HG03442 (cell line): Measurements from ENCODE around the gene C1orf232.

ENCODE experiments used
- ATAC-seq: cut with Tn5 transposase; IDR thresholded peaks from one replicate; pipeline ENCODE4 v1.9.1; 2021; ENCODE audit warnings: mild to moderate bottlenecking, moderate library complexity; ENCODE audit not compliant: unreplicated experiment

The C1orf232 gene

DNA sequence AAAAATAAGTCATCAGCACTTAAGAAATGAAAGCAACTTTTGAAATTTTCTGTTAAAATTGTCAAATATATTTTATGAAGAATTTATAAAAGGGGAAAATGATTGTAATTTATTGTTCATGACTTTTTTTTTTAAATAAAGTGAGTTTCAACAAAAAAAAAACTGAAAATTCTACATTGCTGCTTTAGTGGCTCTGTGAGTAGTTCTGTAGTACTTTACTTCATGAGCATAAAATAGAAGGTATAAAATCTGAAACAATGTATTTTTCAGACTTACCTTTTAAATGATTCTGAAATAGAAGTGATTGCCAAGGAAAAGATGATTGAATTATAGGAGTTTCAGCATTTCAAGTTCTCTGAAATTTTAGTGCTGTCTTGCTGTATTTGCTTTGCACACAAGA lies 43.4 kb downstream of the C1orf232 start:
- ATAC-seq = no peak

DNA sequence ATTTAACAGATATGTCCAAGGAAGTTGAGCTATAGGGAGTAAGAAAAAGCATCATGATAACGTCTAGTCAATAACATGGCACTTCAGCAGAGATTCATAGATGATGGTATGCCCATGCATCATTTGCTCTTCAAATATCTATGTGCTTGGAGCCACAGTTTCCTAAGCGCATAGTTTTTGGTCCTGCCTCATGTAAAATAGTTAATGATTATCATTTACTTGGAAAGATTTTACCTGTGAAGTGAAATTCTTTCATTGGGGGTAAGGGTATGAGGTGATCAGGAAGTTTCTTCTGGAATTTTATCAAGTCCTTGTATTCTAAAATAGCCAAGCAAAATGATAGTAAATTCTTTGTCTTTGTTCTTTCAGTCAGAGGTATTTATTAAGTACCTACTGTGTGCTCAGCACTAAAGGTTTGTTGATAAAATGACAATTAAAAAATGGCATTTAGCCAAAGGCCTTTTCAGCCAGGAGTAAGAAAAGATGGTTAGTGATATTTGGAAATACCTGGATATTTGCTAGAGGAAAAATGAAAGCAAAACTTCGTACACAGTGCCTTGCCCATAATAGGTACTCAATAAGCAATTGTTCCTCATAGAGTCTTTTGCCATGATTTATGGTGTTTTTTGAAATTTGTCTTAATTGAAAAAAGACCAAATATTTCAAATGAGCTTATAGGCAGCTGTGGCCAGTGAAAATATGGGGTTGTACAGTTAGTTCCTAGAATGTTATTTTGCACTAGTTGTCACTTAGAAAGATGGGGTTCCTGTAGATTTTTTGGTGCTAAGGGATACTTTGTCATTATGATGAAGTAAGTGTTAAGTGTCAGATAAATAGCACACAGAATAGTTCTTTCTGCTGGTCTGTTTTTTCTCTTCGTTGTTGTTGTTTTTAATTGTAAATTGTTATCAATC lies 44.1 kb downstream of the C1orf232 start:
- no peak for ATAC-seq

DNA sequence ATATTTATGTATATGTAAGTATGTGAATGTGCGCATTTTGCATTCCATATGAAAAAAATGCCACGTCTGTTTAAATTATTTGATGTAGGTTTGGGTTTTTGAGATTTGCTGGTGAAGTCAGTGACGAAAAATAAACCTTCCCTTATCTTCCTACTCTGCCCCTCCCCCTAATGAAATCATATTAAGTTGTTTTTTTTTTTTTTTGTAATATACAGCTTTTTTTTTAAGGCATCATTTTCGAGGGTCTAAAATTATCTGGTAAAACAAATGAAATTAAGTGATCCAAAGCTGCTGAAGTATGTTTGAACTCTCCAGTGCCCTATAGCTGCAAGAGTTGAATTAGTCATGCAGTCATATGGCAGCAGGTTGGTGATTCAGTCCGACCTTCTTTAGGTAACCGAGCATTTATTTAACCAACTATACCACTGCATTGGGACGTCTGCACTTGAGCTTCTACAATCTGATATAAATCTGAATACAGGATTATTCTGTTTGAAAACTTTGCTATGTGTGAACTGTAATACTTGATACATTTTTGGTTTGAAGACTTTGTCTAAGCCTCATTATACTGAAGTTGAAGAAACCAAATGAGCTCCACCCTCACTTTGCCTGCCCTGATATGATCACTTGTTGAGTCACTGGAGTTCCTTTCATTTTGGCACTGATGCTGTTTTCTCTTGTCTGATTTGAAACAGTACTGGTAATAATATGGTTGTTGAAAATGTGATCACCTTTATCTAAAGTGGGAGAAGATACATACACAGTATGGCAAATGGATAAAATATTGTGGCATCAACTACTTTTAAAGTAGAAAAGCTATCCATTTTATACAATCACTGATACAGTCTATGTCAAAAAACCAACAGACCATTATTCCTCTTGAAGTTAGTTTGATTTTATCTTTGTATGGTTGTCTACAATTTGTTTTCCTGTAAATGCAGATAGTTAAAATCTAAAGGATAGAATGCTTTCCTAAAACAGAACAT lies 45.5 kb downstream of the C1orf232 start:
- no peak for ATAC-seq

DNA sequence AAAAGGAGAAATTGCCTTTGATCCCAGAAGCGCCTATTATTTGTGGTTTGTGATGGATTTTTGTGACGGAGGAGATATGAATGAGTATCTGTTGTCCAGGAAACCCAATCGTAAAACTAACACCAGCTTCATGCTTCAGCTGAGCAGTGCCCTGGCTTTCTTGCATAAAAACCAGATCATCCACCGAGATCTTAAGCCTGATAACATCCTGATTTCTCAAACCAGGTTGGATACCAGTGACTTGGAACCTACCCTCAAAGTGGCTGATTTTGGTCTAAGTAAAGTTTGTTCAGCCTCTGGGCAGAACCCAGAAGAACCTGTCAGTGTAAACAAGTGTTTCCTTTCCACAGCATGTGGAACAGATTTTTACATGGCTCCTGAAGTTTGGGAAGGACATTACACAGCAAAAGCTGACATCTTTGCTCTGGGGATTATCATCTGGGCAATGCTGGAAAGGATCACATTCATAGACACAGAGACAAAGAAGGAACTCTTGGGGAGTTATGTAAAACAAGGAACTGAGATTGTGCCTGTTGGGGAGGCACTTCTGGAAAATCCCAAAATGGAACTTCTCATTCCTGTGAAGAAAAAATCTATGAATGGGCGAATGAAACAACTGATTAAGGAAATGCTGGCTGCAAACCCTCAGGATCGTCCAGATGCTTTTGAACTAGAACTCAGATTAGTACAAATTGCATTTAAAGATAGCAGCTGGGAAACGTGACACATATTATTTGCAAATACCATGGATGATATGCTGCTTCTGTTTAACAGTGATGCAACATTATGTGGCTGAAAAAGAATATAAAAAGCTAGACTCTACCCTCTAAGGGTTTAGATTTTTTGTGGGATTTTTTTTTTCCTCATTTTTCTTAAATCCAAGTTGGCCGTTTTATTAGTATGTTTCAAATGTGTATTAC lies 46.6 kb downstream of the C1orf232 start:
- no peak for ATAC-seq

DNA sequence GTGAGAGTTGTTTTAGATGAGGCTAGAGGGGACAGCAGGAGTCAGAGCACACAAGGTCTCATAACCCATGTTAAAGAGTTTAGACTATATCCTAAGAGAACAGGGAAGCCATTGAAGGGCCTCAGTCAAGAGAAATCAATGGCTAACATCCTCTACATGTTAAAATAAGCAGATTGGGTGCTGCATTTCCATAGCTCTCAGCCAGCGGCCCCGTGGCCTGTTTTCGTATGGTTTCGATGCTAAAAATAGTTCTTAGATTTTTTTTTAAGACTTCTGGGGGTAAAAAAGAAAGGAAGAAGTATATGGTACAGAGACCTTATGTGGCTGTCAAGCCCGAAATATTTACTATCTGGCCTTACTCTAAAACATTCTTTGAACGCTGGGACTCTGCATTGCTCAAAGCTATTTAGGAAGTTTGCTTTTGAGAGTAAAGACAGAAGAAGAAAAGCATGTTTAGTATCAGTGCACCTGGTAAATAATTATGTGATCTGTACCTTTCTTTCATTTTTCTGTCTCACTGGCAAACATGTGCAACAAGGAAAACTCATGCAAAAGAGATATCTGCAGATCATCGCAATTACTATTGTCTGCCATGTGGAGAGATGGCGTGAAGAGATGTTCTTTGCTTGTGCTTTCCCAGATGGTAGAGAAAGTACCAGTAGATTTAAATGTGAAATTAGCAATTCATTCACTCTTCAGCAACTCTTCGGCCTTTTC lies 48.7 kb downstream of the C1orf232 start:
- no peak for ATAC-seq

DNA sequence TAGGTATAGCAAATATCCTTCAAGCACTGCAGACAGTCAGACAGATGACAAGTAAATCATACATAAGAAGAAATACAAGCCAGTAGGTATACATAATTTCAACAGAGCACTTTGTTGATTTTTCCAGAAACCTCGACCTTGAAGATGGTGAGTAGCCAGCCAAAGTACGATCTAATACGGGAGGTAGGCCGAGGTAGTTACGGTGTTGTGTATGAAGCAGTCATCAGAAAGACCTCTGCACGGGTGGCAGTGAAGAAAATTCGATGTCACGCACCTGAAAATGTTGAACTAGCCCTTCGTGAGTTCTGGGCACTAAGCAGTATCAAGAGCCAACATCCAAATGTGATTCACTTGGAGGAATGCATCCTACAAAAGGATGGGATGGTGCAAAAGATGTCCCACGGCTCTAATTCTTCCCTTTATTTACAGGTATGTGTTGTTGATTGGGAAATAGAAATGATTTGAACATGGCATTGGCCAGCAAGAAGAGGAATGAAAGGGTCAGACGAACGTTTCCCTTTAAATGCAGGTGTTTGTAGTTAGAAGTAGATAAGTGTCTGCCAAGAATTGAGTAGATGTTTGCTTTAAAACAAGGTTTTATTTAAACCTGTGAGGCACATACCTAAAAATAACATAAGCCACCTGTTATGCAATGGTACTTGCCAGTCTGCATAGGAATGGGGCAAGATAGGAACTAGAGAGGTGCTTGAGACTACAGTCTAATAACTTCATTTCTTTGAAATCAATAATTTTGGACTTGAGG lies 54.4 kb downstream of the C1orf232 start:
- no peak for ATAC-seq
